ENCODE data around the gene FOXO6.
"Not testable (repeated sequence)": the region's sequence is repeated elsewhere in the genome, so short reads cannot be mapped to it uniquely, and the experiment has no call there.

FOXO6 gene

DNA sequence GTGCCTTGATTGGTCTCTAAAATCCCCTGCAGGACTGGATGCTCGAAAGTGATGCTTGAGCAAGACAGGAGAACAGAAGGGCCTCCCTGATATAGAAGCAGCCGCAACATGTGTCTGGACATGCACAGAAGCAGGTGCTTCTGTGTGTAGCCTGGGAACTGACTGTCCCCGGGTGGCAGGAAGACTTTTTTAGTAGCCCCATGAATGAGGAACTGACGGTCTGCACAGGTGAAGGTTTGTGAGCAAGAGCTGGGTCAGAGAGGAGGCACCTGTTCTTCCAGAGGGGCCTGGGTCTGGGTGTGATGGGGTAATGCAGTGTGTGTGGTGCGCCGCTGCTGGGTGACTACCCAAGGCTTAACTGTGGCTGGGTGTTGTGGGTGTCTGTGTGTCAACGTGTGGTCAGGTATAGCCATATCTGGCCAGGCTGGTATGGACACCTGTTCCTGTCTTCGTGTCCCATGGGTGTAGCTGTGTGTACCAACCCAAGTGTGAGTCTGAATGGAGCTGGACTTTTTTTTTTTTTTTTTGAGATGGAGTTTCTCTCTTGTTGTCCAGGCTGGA lies 39.1 kb upstream of the FOXO6 start:
- Histone ChIP-seq H3K4me3 (ENCODE audit: low read length) (no peak overlapping the region), H3K9me3 (ENCODE audit: low read length) (no peaks in the 10 kb centered on the region), H3K27me3 (ENCODE audit: insufficient read depth, low read length) (peaks cover 9% of the 10 kb centered on the region), H3K36me3 (ENCODE audit: insufficient read depth, low read length) (no peaks in the 10 kb centered on the region), H3K4me1 (ENCODE audit: insufficient read depth, low read length) (no peaks in the 10 kb centered on the region), H2AFZ (ENCODE audit: low read depth, low read length) (no peak overlapping the region)

DNA sequence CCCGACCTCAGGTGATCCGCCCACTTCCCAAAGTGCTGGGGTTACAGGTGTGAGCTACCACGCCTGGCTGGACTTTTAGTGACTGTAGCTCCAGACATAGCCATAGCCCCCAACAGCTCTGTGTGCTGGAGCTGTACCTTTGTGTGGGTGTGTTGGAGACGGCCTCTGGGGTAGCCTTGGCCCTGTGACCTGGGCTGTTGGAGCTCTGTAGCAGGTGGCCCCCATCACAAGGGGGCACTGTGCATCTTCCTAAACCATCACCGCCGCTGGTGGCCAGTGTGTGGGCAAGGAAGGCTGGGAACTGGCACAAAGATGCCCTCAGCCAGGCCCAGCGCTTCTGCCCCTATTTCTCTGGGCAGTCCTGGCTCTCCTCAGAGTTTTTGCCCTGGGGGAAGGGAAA lies 38.4 kb upstream of the FOXO6 start:
- Histone ChIP-seq H3K9me3 (ENCODE audit: low read length) (no peaks in the 10 kb centered on the region), H3K27me3 (ENCODE audit: insufficient read depth, low read length) (peaks cover 9% of the 10 kb centered on the region), H3K4me3 (ENCODE audit: low read length) (no peak overlapping the region), H3K36me3 (ENCODE audit: insufficient read depth, low read length) (no peaks in the 10 kb centered on the region), H2AFZ (ENCODE audit: low read depth, low read length) (no peak overlapping the region), H3K4me1 (ENCODE audit: insufficient read depth, low read length) (no peaks in the 10 kb centered on the region)

DNA sequence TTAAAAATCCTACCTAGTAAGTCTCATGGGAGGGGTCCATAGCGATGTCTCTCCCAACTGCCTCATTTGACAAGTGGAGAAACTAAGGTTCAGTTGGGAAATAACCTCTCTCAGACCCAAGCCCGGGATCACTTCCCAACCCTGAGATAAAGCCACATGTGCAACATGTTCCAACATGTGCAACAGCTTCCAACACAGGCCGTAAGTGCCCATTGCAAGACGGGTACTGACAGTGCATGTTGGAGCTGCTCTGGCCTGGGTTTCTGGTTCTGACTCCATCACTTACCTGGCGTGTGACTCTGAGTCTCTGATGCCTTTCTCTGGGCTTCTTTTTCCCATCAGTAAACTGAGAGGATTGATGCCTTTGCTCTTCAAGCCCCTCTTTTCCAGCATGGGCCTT lies 38.0 kb upstream of the FOXO6 start:
- H3K4me1 ChIP-seq (ENCODE audit: insufficient read depth, low read length) = no peaks in the 10 kb centered on the region
- no peak overlapping the region for H3K4me3 ChIP-seq (ENCODE audit: low read length)
- no peaks in the 10 kb centered on the region for H3K9me3 ChIP-seq (ENCODE audit: low read length)
- H3K27me3 ChIP-seq (ENCODE audit: insufficient read depth, low read length) = peaks cover 9% of the 10 kb centered on the region
- no peak overlapping the region for H2AFZ ChIP-seq (ENCODE audit: low read depth, low read length)
- no peaks in the 10 kb centered on the region for H3K36me3 ChIP-seq (ENCODE audit: insufficient read depth, low read length)

DNA sequence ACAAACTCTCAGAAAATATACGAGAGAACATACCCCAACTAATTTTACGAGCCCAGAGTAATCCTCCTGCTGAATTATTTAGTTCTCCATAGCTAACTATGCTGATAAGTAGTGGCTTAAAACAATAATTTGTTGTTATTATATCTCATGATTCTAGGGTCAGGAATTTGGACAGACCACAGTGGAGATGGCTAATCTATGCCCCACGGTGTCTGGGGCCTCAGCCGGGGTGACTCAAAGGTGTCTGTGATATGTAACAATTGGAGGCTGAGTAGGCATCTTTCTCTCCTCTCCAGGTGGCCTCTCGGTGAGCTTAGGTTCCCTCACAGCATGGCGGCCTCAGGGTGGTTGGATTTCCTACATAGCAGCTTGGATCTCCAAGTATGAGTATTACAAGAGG lies 35.4 kb upstream of the FOXO6 start:
- no peaks in the 10 kb centered on the region for H3K4me1 ChIP-seq (ENCODE audit: insufficient read depth, low read length)
- no peaks in the 10 kb centered on the region for H3K9me3 ChIP-seq (ENCODE audit: low read length)
- H3K36me3 ChIP-seq (ENCODE audit: insufficient read depth, low read length) = no peaks in the 10 kb centered on the region
- H3K4me3 ChIP-seq (ENCODE audit: low read length) = no peak overlapping the region
- no peak overlapping the region for H2AFZ ChIP-seq (ENCODE audit: low read depth, low read length)
- peaks cover 2% of the 10 kb centered on the region for H3K27me3 ChIP-seq (ENCODE audit: insufficient read depth, low read length)

DNA sequence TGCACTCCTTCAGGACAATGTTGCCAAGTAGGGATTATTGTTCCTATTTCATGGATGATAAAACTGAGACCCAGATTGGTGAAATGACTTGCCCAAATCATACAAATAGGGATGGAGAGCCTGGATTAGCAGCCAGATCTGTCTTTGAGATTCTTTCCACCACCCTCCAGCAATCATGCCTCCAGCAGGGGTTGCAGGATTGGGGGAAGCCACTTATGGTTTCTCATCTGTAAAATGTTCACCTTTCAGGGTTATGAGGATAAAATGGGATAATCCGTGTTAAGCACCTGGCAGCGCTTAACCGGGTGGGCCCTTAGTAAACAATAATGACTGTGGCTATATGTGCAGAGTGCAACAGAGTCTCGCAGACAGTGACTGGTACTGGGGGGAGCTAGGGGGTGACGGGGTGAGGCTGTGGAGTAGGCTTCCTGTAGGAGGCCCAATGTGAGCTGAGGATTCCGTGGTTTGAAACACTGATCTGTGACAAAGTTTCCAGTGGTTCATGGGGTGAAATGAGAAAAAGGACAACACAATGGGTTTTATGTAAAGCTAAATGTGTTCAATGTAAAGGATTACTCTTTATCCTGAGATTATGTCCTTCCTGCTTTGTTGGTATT lies 33.7 kb upstream of the FOXO6 start:
- Histone ChIP-seq H2AFZ (ENCODE audit: low read depth, low read length) (no peak overlapping the region), H3K27me3 (ENCODE audit: insufficient read depth, low read length) (no peaks in the 10 kb centered on the region), H3K4me3 (ENCODE audit: low read length) (no peak overlapping the region), H3K36me3 (ENCODE audit: insufficient read depth, low read length) (no peaks in the 10 kb centered on the region), H3K9me3 (ENCODE audit: low read length) (no peaks in the 10 kb centered on the region), H3K4me1 (ENCODE audit: insufficient read depth, low read length) (no peaks in the 10 kb centered on the region)

DNA sequence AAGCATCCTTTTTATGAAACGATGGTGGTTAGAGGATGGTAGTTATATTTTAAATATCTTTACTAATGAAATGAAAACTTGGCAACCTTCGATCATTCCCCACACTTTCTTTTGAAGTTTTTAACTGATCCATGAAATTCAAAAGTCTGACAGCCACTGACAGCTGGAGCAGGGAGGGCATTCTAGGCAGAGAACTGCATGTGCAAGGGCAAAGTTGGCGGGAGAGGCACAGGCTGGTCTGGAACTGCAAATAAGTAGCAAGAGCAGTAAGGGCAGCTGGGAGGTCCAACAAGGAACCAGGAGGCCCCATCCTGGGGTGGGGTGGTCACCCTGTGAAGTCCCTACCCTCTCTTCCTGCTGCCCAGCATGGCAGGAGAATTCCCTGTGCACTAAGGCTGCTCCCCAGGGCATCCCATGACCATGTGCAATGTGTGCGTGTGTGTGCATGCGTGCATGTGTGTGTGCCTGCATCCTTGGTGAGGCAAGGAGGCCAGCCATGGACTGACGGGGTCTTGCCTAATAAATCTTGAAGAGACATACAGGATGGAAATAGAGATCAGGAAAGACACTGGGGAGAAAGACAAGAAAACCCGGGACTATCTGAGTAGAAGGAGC lies 33.1 kb upstream of the FOXO6 start:
- no peaks in the 10 kb centered on the region for H3K27me3 ChIP-seq (ENCODE audit: insufficient read depth, low read length)
- H3K4me3 ChIP-seq (ENCODE audit: low read length) = no peak overlapping the region
- H3K4me1 ChIP-seq (ENCODE audit: insufficient read depth, low read length) = no peaks in the 10 kb centered on the region
- H3K36me3 ChIP-seq (ENCODE audit: insufficient read depth, low read length) = no peaks in the 10 kb centered on the region
- no peaks in the 10 kb centered on the region for H3K9me3 ChIP-seq (ENCODE audit: low read length)
- no peak overlapping the region for H2AFZ ChIP-seq (ENCODE audit: low read depth, low read length)

DNA sequence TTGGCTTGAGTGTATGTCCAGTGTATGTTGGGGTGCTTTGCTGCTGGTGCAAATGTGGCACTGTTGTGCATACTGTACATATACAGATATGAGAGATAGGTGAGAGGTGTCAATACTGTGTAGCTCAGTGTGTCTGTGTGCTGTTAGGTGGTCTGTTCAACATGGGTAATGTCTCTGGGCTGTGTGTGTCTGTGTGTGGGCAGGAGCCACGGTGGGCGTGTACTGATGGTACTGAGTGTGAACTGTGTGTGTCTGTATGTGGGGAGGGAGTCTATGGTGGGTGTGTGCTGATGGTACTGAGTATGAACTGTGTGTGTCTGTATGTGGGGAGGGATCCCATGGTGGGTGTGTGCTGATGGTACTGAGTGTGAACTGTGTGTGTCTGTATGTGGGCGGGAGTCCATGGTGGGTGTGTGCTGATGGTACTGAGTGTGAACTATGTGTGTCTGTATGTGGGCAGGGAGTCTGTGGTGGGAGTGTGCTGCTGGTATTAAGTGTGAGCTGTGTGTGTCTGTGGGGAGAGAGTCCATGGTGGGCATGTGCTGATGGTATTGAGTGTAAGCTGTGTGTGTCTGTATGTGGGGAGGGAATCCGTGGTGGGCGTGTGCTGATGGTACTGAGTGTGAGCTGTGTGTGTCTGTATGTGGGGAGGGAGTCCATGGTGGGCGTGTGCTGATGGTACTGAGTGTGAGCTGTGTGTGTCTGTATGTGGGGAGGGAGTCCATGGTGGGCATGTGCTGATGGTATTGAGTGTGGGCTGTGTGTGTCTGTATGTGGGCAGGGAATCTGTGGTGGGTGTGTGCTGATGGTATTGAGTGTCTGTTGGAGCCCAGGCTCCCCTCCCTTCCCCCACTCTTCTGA lies 32.2 kb upstream of the FOXO6 start:
- H3K4me1 ChIP-seq (ENCODE audit: insufficient read depth, low read length) = no peaks in the 10 kb centered on the region
- no peaks in the 10 kb centered on the region for H3K27me3 ChIP-seq (ENCODE audit: insufficient read depth, low read length)
- H2AFZ ChIP-seq (ENCODE audit: low read depth, low read length) = no peak overlapping the region
- no peaks in the 10 kb centered on the region for H3K9me3 ChIP-seq (ENCODE audit: low read length)
- H3K4me3 ChIP-seq (ENCODE audit: low read length) = no peak overlapping the region
- H3K36me3 ChIP-seq (ENCODE audit: insufficient read depth, low read length) = no peaks in the 10 kb centered on the region

DNA sequence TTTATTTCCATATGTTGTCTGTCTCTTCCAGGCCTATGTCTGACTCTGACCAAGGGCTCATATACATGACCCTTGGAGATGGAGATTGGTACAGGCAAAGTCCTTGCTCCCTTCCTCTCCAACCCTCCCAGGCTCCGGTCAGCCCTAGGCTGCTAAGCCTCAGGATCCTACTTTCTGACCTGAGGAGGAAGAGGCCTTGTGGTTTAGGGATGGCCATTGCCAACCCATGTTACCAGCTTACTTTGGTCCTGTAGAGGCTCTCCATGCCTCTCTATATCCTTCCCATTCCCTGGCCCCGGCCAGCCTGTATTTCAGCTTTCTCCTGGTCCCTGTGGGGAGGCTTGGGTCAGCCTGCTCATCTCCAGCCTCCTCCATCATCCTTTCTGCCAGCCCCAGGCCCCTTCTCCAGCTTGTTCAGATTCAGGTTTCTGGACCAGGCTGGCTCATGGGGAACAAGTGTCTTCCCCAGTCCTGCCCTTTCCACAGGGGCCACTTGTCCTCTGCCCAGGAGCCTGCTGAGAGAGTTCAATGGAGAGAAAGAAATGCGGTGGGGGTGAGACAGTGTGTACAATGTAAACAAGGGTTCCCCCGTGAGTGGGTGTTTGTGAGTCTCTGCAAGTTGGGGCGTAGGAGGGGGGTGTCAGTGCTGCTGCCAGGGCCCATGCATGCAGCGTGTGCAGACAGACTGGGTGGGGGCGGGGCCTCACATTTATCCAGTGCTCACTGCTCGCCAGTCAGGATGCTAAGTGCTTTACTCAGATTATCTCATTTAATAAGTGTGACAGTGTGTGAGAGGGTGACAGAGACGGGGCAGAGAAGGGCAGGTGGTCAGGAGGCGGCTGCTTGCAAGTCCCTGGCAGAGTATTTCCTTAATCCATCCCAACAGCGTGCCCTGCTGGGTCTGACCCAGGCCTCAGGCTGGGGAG lies 31.3 kb upstream of the FOXO6 start:
- no peak overlapping the region for H2AFZ ChIP-seq (ENCODE audit: low read depth, low read length)
- H3K4me1 ChIP-seq (ENCODE audit: insufficient read depth, low read length) = no peaks in the 10 kb centered on the region
- H3K27me3 ChIP-seq (ENCODE audit: insufficient read depth, low read length) = no peaks in the 10 kb centered on the region
- H3K36me3 ChIP-seq (ENCODE audit: insufficient read depth, low read length) = no peaks in the 10 kb centered on the region
- H3K9me3 ChIP-seq (ENCODE audit: low read length) = no peaks in the 10 kb centered on the region
- H3K4me3 ChIP-seq (ENCODE audit: low read length) = no peak overlapping the region

DNA sequence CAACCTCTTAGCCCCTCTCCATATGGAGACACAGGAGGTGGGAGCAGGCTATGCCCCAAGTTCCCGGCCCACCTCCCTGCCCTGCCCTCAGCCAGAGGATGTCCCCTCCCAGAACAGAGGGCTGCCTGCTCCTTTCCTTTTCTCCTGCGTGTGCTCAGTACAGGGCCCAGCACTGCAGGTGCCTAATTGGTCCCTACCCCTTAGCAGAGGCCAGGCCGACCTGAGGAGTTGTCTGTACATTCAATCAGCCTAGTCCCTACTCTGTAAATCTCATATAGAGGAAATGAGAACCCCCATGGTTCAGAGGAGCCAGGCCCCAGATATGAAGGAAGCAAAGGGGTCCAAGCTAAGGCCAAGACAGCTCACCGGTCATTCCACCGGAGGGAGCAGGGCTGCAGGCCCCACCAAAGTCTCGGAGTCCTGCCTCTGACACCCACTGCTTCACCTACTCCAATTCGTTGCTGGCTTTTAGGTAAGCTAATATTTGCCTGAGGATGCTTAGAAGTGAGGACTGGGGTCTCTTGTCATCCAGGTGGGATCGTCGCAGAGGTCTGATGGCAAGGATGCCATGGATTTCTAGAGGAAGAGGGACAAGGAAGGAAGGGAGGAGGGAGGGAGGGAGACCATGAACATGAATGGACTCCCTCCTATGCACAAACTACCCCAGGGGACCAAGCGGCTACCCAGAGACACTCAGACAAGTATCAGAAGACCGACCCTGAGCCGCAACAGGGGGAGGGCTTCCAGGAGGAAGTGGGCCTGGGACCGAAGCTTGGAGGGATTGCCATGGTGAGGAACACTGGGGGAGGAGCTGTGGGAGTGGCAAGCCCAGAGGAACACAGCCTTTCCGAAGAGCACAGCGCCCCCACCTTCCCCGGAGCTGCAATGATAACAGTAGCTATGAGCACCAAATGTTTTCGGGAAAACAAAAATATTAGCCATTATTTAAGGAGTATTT lies 30.4 kb upstream of the FOXO6 start:
- H3K4me1 ChIP-seq (ENCODE audit: insufficient read depth, low read length) = no peaks in the 10 kb centered on the region
- H3K27me3 ChIP-seq (ENCODE audit: insufficient read depth, low read length) = no peaks in the 10 kb centered on the region
- no peak overlapping the region for H2AFZ ChIP-seq (ENCODE audit: low read depth, low read length)
- H3K36me3 ChIP-seq (ENCODE audit: insufficient read depth, low read length) = no peaks in the 10 kb centered on the region
- no peak overlapping the region for H3K4me3 ChIP-seq (ENCODE audit: low read length)
- no peaks in the 10 kb centered on the region for H3K9me3 ChIP-seq (ENCODE audit: low read length)

DNA sequence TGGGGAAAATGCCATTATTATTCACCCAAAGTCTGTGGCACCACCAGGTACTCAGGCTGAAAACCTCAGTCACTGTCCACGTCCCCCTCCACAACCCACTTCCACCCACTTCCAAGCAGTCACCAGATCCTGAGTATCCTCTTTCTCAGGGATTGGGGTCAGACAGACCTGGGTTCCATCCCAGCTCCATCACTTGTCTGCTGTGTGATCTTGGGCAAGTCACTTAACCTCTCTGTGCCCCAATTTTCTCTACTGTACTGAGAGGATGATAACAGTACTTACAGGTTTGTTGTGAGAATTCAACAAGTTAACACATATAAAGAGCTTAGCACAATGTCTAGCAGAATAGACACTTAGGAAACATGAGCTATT lies 29.7 kb upstream of the FOXO6 start:
- Histone ChIP-seq H3K4me1 (ENCODE audit: insufficient read depth, low read length) (no peaks in the 10 kb centered on the region), H3K27me3 (ENCODE audit: insufficient read depth, low read length) (no peaks in the 10 kb centered on the region), H3K9me3 (ENCODE audit: low read length) (no peaks in the 10 kb centered on the region), H2AFZ (ENCODE audit: low read depth, low read length) (no peak overlapping the region), H3K36me3 (ENCODE audit: insufficient read depth, low read length) (no peaks in the 10 kb centered on the region), H3K4me3 (ENCODE audit: low read length) (no peak overlapping the region)

DNA sequence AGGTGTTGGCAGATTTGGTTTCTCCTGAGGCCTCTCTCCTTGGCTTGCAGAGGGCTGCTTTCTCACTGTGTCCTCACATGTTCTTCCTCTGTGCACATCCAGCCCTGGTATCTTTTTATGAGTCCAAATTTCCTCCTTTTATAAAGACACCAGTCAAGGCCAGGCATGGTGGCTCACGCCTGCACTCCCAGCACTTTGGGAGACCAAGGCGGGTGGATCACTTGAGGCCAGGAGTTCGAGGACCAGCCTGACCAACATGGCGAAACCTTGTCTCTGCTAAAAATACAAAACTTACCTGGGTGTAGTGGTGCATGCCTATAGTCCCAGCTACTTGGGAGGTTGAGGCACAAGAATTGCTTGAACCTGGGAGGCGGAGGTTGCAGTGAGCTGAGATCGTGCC lies 29.1 kb upstream of the FOXO6 start:
- H3K36me3 ChIP-seq (ENCODE audit: insufficient read depth, low read length); H3K27me3 ChIP-seq (ENCODE audit: insufficient read depth, low read length); H3K4me3 ChIP-seq (ENCODE audit: low read length); H2AFZ ChIP-seq (ENCODE audit: low read depth, low read length); H3K4me1 ChIP-seq (ENCODE audit: insufficient read depth, low read length); H3K9me3 ChIP-seq (ENCODE audit: low read length): not testable (repeated sequence)

All from neuron (in vitro differentiated cells).